HG02973 (cell line): Measurements from ENCODE around the gene BAZ1B.
"Not testable (repeated sequence)": the region's sequence is repeated elsewhere in the genome, so short reads cannot be mapped to it uniquely, and the experiment has no call there.

Experiments
- ATAC-seq: cut with Tn5 transposase; IDR thresholded peaks from one replicate; pipeline ENCODE4 v1.9.1; 2021; ENCODE audit warnings: moderate library complexity; ENCODE audit not compliant: unreplicated experiment

BAZ1B gene

DNA sequence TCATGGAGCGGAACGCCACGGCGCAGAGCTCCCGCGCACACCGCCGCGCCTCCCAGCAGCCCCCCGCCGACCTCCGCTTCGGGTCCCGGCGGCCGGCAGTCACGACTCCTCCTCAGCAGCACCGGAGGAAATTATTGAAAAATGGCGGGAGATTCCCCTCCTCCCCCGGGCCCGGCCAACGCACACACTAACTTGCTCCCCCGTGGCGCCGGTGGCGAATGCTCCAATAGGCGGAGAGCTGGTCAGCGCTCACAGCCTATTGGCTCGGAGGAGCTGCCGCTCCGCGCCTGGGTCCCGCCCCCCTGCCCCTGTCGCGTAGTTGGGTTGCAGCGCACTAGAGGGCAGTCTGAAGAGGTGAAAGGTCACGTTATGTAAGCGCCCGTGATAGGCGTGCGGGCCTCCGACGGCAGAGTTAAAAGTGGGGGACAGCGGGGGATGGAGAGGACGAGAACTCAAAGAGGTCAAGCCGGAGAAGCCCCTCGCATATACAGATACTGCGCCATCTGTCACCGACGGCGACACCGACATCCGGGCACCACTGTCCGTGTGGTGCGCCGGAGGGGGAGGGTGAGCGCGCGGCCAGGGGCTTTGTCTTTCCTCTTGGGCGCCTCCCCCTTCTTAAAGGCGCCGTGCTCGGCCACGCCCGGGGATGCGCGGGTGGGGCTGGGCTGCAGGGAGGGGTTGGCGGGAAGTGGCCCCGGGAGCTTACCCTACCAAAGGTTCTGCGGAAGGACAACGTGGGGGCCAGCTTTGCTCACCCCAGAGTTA lies at the start of gene BAZ1B:
Gene BAZ1B, minus strand, starts transcription at position 189 of the 768 bp plus-strand sequence. CDS start 360 bp downstream, outside the sequence.
- ATAC-seq: peak; percentile 88

GRCh38 chr7:73570977-73571376 lies 48.9 kb upstream of the BAZ1B start:
- ATAC-seq: no peak

DNA sequence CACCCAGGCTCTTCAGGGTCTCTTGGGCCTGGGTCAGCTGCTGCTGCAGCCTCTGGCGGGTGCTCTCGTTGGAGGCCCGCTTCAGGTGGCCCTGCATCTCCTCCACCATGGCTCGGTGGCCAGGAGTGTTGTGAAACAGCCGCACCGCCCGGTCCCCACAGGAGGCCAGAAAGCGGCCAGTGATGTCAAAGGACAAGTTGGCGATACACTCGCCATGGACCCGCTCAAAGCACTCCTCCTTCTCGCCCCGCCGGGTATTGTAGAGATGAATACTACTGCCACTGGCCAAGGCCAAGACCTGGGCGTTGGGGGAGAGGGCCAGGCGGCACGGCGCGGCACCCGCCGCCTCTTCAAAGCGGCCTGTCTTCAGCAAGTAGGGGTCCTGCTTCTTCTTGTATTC lies 48.4 kb upstream of the BAZ1B start:
- ATAC-seq: no peak

- ATAC-seq: no peak
Measured at GRCh38 chr7:73569042-73569608, 47.0 kb upstream of the BAZ1B start.

- ATAC-seq: no peak
Measured at GRCh38 chr7:73567846-73568685, 46.0 kb upstream of the BAZ1B start.

DNA sequence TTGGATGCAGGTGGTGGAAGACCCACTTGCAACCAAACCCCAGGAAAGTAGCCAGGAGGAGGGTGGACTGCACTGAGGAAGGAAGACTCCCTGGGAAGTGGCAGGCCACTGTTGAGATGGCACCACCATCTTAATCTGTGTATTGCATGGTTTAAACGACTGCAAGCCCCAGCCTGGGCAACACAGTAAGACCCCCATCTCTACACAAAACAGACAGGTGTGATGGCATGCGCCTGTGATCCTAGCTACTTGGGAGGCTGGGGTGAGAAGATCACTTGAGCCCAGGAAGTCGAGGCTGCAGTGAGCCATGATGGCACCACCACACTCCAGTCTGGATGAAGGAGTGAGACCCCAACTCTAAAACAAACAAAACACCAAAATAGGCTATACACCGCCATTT lies 45.0 kb upstream of the BAZ1B start:
- no peak for ATAC-seq

- ATAC-seq: not testable (repeated sequence)
Measured at GRCh38 chr7:73566431-73566830, 44.3 kb upstream of the BAZ1B start.

GRCh38 chr7:73565675-73566340 lies 43.7 kb upstream of the BAZ1B start:
- no peak for ATAC-seq

GRCh38 chr7:73560109-73560835 lies 38.2 kb upstream of the BAZ1B start:
- ATAC-seq: no peak

DNA sequence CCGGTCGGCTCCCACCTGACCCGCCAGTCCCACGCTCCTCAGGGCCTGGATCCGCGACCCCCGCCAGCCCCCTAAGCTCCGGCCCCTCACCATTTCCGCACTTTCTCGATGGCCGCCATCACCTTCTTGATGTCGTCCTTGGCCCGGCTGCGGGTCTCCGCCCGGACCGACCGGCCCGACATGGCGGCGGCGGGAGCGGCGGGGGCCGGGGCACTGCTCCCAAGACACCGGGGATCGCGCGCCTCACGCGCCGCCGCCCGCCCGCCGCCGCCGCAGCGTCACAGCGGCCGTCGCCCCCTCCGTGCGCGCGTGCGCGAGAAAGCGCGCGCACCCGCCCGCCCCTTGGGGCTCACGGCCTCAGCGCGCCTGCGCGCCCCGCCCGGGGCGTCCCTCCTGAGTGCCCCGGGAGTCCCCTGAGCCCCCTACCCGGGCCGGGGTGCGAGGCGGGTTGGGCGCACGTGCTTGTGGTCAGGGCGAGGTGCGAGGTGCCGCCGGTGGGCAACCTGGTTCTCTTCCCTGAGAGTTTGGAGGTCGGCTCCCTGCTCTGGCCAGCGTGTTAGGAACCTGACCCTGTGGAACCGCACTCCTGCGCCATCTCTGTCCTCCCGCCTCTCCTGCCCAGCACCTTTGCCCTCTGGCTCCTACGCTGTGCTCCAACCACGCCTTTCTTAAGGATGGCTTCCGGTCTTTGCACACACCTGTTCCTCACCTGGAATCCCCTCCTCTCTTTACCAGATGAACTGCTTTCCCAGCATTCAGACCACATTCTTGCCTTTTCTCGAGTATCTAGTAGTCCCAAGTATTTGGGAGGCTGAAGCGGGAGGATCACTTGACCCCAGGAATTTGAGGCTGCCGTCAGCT lies 35.5 kb upstream of the BAZ1B start, which contains the start of gene BCL7B:
Gene BCL7B, minus strand, starts transcription at position 294 of the 861 bp plus-strand sequence. Its CDS starts 112 bp downstream, at position 182.
- ATAC-seq: peak; percentile 37

GRCh38 chr7:73557108-73557396 lies 35.0 kb upstream of the BAZ1B start:
- peak; percentile 87 for ATAC-seq

DNA sequence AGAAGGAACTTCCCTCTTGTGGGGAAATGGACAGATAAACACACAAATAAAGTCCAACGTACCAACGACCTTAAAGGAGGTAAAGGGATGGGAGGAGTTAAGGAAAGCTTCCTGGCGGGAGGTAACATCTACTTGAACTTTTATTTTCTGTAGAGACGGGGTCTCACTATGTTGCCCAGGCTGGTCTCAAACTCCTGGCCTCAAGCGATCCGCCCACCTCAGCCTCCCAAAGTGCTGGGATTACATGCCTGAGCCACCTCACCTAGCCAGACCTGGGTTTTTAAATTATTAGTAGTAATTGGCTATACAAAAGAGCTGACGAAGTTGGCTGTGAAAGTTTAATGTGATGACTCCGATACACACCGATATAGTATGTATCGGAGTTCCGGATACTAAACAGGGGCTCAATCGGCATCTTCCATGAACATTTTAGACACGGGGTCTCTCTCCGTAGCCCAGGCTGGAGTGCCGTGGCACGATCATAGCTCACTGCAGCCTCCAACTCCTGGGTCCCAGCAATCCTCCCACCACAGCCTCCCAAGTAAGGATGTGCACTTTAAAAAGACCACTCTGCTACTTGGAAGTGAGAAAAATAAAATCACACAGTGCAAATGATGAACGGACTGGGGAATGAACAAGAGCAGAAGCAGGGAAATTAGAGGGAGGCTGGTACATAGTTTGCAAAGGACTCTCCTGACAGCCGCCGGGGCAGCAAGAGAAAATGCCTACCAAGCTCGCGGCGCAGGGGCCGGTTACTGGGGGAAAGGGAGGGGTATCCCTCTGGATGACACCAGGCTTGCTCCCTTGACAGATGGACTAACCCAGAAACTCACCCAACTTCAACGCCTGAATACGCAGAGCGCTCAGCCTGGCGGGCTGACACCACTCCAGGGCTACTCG lies 34.4 kb upstream of the BAZ1B start:
- no peak for ATAC-seq

- ATAC-seq: no peak
Measured at GRCh38 chr7:73555411-73555982, 33.4 kb upstream of the BAZ1B start.

DNA sequence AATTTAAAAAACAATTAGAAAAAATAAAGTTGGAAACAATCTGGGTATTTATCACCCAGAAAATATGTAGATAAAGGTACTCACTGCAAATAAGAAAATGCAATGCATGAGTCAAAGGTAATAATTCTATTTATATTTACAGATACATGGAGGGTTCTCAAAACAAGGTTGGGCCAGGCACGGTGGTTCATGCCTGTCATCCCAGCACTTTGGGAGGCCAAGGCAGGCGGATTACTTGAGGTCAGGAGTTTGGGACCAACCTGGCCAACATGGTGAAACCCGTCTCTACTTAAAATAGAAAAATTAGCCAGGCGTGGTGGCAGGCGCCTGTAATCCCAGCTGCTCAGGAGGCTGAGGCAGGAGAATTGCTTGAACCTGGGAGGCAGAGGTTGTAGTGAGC lies 28.0 kb upstream of the BAZ1B start:
- ATAC-seq: not testable (repeated sequence)

GRCh38 chr7:73549176-73549575 lies 27.1 kb upstream of the BAZ1B start:
- ATAC-seq: no peak

DNA sequence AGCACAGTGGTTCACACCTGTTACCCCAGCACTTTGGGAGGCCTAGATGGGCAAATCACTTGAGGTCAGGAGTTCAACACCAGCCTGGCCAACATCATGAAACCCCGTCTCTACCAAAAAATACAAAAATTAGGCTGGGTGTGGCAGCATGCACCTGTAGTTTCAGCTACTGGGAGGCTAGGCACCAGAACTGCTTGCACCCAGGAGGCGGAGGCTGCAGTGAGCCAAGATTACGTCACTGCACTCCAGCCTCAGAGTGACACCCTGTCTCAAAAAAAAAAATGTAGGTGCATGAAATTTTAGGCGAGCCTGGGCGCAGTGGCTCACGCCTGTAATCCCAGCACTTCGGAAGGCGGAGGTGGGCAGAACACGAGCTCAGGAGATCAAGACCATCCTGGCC lies 25.7 kb upstream of the BAZ1B start:
- no peak for ATAC-seq

DNA sequence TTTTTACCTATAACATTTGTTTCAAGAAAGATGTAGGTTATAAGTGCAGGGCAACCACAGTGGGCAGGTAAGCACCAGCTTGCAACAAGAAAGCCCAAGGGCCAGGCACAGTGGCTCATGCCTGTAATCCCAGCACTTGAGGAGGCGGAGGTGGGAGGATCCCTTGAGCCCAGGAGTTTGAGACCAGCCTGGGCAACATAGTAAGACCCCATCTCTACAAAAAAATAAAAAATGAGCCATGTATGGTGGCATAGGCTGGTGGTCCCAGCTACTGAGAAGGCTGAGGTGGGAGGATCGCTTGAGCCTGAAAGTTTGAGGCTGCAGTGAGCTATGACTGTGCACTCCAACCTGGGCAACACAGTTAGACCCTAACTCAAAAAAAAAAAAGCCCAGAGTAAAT lies 22.6 kb upstream of the BAZ1B start:
- ATAC-seq: no peak

DNA sequence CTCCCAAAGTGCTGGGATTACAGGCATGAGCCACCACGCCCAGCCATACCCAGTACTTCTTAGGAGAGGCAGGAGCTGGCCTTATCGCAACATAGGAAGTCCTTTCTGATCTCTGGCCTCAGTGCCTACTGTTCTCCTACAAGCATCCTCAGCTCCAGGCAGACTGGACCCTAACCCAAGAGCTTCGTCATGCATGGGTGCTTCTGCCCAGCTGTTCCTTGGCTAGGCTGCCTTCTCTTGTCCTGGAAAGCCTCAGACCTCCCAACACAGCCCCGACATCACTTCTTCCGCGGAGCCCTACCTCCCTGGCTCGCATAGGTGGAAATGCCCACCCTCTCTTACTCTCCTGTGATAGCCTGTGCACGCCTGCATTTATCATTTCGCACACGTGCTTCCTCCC lies 19.6 kb upstream of the BAZ1B start:
- ATAC-seq: no peak
